T-helper 1 cell treated with Interleukin-12 subunit alpha and Interleukin-12 subunit beta and Interleukin-4 antibody, amounts not matched to agents 30 ng/mL and 1 ng/mL, for 36 hours (primary cell): ENCODE results near the gene PTHLH. TPM values are rescaled to one million over a fixed set of nuclear protein-coding genes. Genes with fewer than 3 reads are reported as not detected.

Experiments used
- intact Hi-C: fragments of 100-400 bp; cut with micrococcal nuclease; formaldehyde crosslinking; loops from one replicate; pipeline ENCODE4 v1.15.1; 2024
- total RNA-seq: library from RNA; stranded (reverse); gene quantifications from 2 replicates; pipeline ENCODE4 v1.2.3, GENCODE V29; 2022

Gene PTHLH
- total RNA-seq, 1 donor from 2014 or later: not detected

DNA sequence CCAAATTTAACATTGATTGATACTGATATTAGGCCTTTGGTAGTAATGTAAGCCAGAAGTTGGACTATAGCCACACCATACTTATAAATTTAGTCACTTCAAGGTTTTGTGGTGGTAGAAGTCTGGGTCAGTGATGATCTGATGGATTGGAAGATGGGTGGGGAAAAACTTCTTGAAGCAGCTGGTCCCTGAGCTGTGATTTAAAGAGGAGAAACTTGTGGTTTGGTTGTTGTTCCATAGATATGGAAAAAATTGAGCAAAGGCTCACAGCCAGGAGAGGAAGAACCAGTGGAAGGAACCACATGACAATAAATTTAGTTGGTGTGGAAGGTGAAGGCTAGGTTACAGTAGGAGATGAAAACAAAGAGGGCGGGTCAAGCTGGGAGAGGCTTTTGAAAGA is 26.1 kb downstream of the PTHLH start:
- intact Hi-C loops: no loop called here

DNA sequence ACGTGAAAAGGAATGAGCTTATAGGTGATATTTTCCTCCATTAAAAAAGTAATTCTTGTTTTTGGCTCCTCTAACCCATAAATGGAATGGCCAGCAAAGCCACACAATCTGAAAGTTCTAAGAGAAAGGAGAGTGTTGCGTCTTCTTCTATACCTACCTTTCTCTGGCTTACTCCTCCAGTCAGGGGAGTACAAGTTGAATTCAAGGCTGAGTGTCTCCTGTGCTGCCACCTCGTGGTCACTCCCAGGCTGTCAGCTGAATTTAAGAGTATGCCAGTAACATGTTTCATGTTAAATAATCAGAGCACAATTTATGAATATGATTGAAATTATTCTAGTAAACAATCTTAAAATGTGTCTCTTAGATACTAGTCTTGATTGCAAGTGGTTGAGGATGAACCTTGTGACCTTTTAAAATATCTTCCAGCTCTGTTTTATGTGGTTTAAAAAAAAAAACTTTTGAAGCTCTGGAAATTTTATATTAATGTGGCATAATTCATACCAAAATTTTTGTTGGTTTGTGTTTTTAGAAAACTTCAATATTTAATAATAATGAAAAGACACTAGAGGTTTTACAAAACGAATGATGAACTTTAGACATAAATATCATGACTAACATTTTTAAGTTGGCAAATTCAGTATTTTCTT is 31.7 kb downstream of the PTHLH start:
- intact Hi-C loops: loop anchor here (1.0 to 5.0 kb wide), 5 partner anchors 119 to 931 kb away; partner anchors contain the start of genes KLHL42 and MANSC4

DNA sequence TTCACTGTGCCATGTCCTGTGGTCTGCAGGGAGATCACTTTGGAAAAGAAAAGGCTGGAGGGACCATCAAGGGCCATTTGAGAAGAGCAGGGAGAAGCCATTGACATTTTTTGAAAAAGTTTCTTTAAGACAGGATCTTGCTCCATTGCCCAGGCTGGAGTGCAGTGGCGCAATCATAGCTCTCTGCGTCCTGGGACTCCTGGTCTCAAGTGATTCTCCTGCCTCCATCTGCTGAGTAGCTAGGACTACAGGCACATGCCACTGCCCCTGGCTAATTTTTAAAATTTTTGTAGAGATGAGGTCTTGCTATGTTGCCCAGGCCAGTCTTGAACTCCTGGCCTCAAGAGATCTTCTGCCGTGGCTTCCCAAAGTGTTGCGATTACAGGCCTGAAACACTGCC is 32.3 kb downstream of the PTHLH start:
- intact Hi-C loops: loop anchor here (1.0 to 5.0 kb wide), 5 partner anchors 118 to 932 kb away; partner anchors contain the start of genes KLHL42 and MANSC4

DNA sequence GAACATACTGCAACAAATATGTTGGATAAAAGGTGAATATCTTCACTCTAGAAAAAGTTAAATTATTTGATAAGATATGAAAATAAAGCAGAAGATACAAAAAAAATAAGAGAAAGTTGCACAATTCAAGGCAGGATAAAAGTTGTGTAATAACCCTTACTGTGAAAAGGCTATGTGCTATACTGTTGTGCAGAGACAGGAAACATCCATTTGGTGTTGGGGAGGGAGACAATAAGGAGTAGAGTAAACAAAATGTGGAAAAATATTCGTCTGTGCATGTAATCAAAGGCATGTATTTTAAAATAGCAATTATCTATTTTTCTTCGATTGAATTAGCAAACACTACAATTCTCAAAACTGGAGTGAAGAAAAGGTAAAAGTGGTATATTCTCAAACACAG is 34.8 kb downstream of the PTHLH start:
- intact Hi-C loops: no loop called here

DNA sequence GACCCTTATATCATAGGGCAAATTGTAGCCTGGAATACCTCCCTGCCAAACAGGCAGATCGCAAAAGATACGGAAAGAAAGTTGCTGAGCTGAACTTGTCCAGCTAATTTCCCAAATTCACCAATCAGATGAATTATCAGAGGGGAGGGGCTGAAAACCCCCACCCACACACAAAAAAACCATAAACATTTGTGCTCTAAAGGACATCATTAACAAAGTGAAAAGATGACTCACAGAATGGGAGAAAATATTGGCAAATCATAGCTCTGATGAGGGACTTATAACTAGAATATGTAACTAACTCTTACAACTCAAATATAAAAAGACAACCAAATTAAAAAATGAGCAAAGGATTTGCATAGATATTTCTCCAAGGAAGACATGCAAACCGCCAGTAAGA is 36.3 kb downstream of the PTHLH start:
- intact Hi-C loops: no loop called here

DNA sequence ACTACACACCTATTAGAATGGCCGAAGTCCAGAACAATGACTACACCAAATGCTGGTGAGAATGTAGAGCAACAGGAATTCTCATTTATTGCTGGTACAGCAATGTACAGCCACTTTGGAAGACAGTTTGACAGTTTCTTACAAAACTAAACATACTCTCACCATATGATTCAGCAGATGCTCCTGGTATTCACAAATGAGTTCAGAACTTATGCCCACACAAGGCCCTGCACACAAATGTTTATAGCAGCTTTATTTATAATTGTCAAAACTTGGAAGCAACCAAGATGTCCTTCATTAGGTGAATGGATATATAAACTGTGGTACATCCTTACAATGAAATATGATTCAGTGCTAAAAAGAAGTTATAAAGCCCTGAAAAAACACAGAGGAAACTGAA is 38.3 kb downstream of the PTHLH start:
- intact Hi-C loops: no loop called here

DNA sequence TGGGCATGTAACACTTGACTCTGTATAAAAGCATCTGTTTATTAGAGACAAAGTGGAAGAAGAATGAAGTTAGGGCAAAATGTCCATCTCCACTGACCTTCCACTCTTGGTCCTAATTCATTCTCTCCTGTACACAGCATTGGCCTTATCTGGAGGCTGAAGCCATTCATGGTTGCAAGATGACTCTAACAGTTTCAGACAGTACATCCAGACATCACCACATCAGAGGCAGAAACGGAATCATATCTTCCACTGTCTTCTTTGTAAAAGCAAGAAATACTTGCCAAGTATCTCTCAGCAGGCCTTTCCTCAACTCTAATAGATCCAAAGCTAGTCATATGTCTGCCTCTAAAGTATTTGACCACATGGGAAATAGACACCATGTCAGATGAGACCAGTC is 41.1 kb downstream of the PTHLH start:
- intact Hi-C loops: no loop called here

DNA sequence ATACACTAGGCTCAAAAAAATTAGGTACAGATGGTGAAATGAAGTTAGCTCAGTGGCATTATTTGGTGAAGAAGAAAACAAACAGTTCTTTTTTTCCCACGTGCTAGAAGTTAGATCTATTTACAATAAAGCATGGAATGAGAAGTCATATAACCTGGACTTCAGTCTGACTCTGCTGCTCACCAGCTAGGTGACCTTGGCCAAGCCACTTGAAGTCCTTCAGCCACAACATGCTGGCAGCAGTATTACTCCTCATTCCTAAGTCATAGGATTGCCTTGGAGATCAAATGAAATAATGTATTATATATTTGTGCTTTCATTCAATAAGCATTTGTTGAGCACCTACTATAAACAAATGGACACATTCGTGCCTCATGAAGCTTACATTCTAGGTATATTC is 45.2 kb downstream of the PTHLH start:
- intact Hi-C loops: no loop called here

DNA sequence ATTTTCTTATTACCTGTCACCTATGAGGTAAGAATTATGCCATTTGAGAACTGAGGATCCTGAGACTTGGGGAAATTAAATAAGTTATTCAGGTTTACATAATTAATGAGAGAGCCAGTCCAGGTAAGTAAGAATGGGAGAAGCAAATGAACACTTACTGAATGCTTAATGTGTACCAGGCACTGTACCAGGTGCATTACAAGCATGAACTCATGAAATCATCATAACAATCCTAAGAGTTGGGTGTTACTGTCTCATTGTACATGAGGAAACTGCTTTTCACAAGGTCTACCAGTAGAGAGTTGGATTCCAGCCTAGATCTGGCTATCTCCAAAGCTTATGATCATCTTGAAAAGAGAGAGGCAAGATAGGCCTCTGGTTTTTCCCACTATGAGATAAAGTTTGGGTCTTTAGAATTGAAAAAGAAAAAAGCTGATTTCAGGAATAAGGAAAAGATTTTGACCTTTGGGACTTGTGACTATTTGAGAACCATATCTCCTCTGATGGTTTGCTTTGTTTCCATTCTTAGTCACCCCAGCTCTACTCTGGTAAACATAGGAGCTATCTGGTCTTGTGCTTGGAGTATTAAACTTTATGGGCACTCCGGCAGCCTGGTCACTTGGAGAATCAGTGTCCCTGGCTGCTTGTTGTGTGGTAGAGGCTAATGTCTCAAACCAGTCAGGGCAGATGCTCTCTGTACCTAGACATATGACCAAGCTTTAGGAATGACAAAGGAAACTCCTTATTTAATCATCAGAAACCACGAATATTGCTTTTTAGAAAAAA is 48.0 kb downstream of the PTHLH start:
- intact Hi-C loops: no loop called here

DNA sequence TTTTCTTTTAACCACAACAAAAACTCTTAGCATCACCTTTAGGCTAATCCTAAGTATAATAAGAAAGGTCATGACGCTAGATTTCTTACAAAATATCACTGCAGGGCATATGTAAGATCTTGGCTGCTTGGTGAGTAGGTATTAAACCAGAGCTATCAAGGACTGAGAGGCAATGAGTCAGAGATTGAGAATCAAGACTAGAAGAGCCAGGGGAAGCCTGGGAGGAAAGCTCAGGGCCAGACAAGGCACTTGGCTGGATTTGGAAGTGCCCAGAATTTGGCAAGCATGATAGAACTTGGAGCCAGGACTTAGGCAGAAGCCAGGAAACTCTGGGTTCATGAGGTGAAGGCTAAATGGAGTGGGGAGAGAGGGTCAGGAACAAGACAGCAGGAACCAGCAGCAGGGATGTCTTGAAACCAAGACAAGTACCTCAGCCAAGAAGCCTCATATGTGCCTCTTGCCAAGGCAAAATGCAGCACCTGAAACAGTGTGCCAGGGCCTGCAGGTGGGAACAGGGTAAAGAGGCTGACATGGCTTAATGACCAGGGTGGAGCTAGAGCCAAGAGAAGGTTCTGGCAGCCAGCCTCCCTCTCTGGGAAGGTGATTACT is 49.9 kb downstream of the PTHLH start:
- intact Hi-C loops: no loop called here

DNA sequence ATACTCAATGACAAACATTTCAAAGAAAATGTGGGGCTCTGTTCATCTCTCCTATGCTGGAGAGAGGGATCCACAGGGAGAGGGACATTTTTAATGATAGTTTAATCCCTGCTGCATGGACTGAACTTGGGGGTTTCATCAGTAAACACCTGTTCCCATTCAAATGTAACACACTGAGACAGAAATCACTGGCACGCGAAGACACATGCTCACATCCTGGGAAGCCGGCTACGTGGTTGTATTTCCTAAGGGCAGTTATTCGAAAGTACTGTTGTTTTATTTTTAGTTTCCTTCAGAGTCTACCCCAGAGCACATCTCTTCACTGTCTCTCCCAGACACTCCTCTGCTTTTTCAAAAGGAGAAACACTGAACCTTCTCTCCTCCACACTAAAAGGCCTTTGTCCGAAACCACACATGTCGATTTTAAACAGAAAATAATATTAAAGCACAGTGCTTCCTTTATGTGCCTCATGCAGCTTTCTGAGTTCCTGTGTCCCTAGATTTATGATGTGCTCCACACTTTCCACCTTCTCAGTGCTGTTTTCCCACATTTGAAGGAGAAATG is 52.8 kb downstream of the PTHLH start:
- intact Hi-C loops: no loop called here

DNA sequence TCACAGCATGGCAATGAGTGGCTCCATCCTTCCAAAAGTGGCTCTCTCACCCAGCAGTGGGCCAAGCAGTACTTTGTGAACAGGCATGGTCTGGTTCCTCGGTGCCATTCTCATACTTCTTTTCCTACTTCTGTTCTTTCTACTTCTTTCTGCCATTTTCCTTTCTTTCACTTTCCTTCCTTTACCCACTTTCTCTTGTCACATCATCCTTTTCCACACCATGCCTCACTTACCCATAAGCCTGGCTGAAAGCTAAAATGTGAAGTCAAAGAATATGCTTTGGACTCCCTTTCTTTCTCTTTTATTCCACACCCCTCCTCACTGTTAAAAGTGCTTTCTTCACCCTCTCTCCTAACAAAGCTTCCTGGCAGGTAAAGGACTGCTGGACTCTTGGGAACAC is 57.0 kb downstream of the PTHLH start:
- intact Hi-C loops: no loop called here

DNA sequence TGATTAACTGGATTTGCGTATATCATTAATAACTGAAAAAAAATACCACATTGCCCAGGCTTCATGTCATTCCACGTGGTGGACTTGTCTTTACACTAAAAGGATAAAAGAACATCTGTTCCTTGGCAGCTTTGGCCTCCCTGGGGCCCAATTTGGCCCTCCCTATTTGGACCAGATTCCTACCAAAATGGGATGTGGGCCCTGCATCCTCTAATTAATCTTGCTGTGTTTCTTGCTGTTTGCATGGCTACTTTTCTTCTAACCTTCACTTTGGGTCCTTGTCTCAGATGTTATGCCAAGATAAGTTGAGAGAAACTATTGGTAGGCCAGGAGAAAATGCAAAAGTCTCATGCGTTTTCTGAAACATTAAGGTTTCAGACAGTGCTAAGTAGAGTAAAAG is 57.5 kb downstream of the PTHLH start:
- intact Hi-C loops: no loop called here

DNA sequence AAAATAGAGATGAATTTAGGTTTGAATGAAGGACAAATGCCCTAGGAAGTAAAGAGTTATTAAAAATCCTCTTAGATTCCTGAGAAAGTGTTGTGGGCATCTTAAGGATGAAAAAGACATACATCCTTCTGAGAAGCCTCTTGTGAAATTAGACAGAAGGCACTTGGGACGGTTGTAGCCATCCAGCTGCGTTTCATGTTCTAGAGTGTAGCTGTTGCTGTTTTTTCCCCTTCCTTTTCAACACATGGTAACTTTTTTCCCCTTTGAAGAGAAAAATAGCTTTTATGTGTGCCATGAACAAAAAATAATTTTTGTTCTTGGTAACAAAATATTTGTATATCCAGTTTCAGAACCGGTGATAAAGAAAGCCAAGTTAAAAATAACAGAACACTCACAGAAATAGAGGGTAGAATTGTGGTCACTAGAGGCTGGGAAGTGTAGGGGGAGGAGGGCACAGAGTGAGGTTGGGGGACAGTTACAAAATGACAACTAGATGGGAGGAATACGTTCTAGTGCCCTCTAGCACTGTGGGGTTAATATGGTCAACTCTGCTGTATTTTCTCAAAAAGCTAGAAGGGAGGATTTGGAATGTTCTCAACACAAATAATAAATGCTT is 58.4 kb downstream of the PTHLH start:
- intact Hi-C loops: no loop called here

DNA sequence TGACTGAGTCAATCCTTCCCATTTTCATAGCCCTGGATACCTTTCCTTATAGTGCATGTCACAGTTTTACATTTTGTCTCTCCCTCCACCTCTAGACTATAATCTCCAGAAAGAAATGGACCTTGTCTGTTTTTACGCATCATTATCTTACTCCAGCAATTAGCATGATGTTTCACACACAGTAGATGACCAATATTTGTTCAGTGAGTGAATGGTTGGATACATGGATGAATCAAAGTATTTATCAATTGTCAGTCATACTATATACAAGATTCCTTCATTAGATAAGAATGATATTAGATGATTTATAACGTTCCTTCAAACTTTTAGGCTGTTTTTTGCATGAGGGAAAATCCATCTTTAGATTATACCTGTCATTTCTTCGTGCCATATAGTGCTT is 61.1 kb downstream of the PTHLH start:
- intact Hi-C loops: no loop called here

Other genes starting within 250 kb of the PTHLH start
- 17.5 and 20.5 TPM in 2 replicates for gene KLHL42, start 192.5 kb downstream of the PTHLH start, total RNA-seq
- gene MANSC4, start 192.5 kb downstream of the PTHLH start, total RNA-seq: not detected in 2 replicates
- gene CCDC91, start 217.7 kb upstream of the PTHLH start, total RNA-seq: 20.2 and 20.6 TPM in 2 replicates